ENCODE results near the gene CAMK2N2.

The CAMK2N2 gene

DNA sequence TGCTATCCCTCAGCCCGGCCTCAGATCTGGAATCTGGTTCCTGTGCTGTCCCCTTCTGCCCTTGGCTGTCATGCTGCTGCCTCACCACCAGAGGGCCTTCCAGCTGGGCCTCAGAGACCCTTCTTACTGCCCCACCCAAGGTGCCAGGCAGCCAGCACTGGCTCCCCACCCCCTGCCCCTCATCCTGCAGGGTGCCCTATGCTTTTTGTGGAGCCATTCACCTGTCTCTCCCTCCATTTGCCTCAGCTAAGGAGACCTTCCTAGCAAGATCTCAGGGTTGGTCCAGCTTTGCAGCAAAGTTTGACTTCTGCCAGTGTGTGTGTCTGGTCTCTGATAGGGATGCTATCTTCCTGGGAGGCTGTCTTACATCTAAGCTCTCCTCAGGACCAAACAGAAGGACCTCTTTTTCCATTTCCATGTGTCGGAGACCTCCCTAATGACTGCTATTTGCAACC lies 33.8 kb downstream of the CAMK2N2 start:
- H3K36me3 Mint-ChIP-seq = no peaks in the 10 kb centered on the region
- DNase-seq (ENCODE audit: low spot score in 2 of 2) = peak; percentile 53 to 74

DNA sequence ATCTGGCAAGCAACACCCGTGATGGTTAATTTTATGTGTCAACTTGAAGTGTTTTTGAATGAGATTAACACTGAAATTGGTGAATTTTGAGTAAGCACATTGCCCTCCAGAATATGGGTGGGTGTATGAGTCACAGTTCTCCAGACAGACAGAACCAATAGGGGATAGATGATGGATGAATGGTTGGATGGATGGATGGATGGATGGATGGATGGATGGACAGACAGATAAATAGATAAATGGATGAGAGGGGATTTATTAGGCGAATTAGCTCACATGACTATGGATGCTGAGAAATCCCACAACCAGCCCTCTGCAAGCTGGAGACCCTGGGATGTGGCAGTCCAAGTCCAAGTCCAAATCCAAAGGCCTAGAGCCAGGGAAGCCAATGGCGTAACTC lies 37.4 kb downstream of the CAMK2N2 start:
- no peaks in the 10 kb centered on the region for H3K9me3 Mint-ChIP-seq
- H3K27ac Mint-ChIP-seq = no peak overlapping the region
- H3K4me3 Mint-ChIP-seq = no peak overlapping the region
- ATAC-seq (no peak), DNase-seq (ENCODE audit: low spot score in 2 of 2) (no peak)
- H3K4me1 Mint-ChIP-seq = peaks cover 4% of the 10 kb centered on the region
- no peaks in the 10 kb centered on the region for H3K36me3 Mint-ChIP-seq

More for the DNA sequence above, 33.8 kb downstream of the CAMK2N2 start:
- Mint-ChIP-seq H3K4me3 (no peak overlapping the region), H3K9me3 (no peaks in the 10 kb centered on the region), H3K4me1 (peaks cover 15% of the 10 kb centered on the region), H3K27ac (no peak overlapping the region)
- ATAC-seq = peak; percentile 57

DNA sequence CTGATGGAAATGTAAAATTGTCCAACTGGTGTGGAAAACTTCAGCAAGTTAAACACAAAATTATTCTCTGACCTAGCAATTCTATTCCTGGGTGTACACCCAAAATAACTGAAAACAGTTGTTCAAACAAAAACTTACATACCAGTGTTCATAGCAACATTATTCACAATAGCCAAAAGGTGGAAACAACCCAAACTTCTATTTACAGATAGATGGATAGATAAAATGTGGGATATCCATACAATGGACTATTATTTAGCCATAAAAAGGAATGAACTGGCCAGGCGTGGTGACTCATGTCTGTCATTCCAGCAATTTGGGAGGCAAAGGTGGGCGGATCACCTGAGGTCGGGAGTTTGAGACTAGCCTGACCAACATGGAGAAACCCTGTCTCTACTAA lies 38.8 kb downstream of the CAMK2N2 start:
- no peaks in the 10 kb centered on the region for H3K4me1 Mint-ChIP-seq
- H3K27ac Mint-ChIP-seq = no peak overlapping the region
- H3K4me3 Mint-ChIP-seq = no peak overlapping the region
- no peak for ATAC-seq
- H3K36me3 Mint-ChIP-seq = no peaks in the 10 kb centered on the region
- H3K9me3 Mint-ChIP-seq = no peaks in the 10 kb centered on the region
- DNase-seq (ENCODE audit: low spot score in 2 of 2) = no peak

- Mint-ChIP-seq H3K9me3 (no peaks in the 10 kb centered on the region), H3K36me3 (no peaks in the 10 kb centered on the region), H3K27ac (no peak overlapping the region), H3K4me3 (no peak overlapping the region), H3K4me1 (no peaks in the 10 kb centered on the region)
- ATAC-seq (no peak), DNase-seq (ENCODE audit: low spot score in 2 of 2) (no peak)
Observed at GRCh38 chr3:184218814-184219213, 42.5 kb downstream of the CAMK2N2 start.

DNA sequence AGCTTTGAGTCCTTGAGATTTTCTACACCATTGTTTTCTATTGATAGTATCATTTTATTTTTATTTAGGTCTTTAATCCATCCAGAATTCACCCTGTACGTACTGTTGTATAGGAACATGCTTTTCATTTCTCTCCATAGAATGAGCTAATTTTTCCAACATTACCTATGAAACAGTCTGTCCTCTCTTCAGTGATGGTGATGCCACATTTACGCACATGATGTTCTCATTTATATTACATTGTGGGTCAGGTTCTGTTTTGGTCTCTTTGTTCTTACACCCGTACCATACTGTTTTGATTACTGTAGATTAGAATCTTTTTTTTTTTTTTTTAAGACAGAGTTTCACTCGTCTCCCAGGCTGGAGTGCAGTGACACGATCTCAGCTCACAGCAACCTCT lies 49.6 kb downstream of the CAMK2N2 start:
- H3K4me3 Mint-ChIP-seq = no peak overlapping the region
- no peaks in the 10 kb centered on the region for H3K4me1 Mint-ChIP-seq
- ATAC-seq = no peak
- H3K9me3 Mint-ChIP-seq = no peaks in the 10 kb centered on the region
- H3K27ac Mint-ChIP-seq = no peak overlapping the region
- DNase-seq (ENCODE audit: low spot score in 2 of 2) = no peak
- H3K36me3 Mint-ChIP-seq = no peaks in the 10 kb centered on the region

- Mint-ChIP-seq H3K4me1 (no peaks in the 10 kb centered on the region), H3K36me3 (no peaks in the 10 kb centered on the region), H3K4me3 (no peak overlapping the region), H3K9me3 (no peaks in the 10 kb centered on the region), H3K27ac (no peak overlapping the region)
- DNase-seq (ENCODE audit: low spot score in 2 of 2) (no peak), ATAC-seq (no peak)
Observed at GRCh38 chr3:184211297-184211696, 50.1 kb downstream of the CAMK2N2 start.

Data from stimulated activated effector memory CD8-positive, alpha-beta T cell treated with anti-CD3 and anti-CD28 coated beads, Interleukin-12 subunit alpha, Interleukin-12 subunit beta, amount 100 ng/mL, for 72 hours (primary cell).